ENCODE results near the gene CRIP1.

GRCh38 chr14:105448706-105449111, 38.0 kb upstream of the CRIP1 start:
- TF ChIP-seq CTCF (IDR thresholded peaks at IDR 0.05; ENCODE audit: low read length), result peak; percentile 93
- no peak for TF ChIP-seq EZH2 (IDR thresholded peaks at IDR 0.05; ENCODE audit: borderline replicate concordance, low read length)
